NB4 (cell line): ENCODE measurements around the gene TENM4.
"Not testable (repeated sequence)": the region's sequence is repeated elsewhere in the genome, so short reads cannot be mapped to it uniquely, and the experiment has no call there.

ENCODE experiments used
- DNase-seq: peaks from one replicate; pipeline ENCODE4 v3.0.0; 2010; ENCODE audit warnings: low read depth
- H3K4me3 ChIP-seq: one replicate; pipeline ENCODE4 v1.5.1; 2011; ENCODE audit warnings: mild to moderate bottlenecking, low read depth, low read length, moderate library complexity
- CTCF ChIP-seq: IDR thresholded peaks from one replicate; pipeline ENCODE4 v1.5.1; 2012; ENCODE audit warnings: low read depth, low read length
- MAX ChIP-seq: IDR thresholded peaks from 2 replicates; pipeline ENCODE4 v1.6.1; 2011; ENCODE audit warnings: low read depth, low read length
- MYC ChIP-seq: IDR thresholded peaks from 2 replicates; pipeline ENCODE4 v1.6.1; 2011; ENCODE audit warnings: low read depth, low read length
- POLR2A ChIP-seq: IDR thresholded peaks from 2 replicates; pipeline ENCODE4 v1.6.1; 2011; ENCODE audit warnings: mild to moderate bottlenecking; ENCODE audit not compliant: insufficient read length; ENCODE audit errors: extremely low read depth

Gene TENM4

GRCh38 chr11:78886616-78887015 lies 554.2 kb downstream of the TENM4 start:
- no peak for DNase-seq
- H3K4me3 ChIP-seq, result no peak overlapping the region
- TF ChIP-seq MYC (no peak), POLR2A (no peak), MAX (no peak), CTCF (no peak)

DNA sequence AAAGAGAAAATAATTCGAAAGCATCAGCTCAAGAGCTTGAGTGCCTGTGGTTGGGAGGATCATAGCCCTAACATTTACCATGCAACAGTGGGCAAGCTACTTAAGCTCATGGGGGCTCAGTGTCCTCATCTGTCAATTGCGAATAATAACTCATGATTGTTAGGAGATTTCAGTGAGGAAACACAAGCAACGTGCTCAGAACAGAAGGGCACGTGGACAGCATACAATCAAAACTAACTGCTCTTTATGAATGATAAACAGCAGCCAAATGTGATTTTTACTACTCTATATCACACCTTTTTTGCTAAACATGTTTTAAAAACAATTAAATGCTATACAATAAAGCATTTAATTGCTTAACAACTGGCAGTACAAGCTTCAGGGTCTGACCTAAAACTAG lies 556.1 kb downstream of the TENM4 start:
- TF ChIP-seq MYC (no peak), CTCF (no peak), MAX (no peak), POLR2A (no peak)
- no peak overlapping the region for H3K4me3 ChIP-seq
- no peak for DNase-seq

- no peak for DNase-seq
- TF ChIP-seq MYC (no peak), CTCF (no peak), MAX (no peak), POLR2A (no peak)
Measured at GRCh38 chr11:78883506-78883905, 557.3 kb downstream of the TENM4 start.

GRCh38 chr11:78879094-78879980 lies 561.5 kb downstream of the TENM4 start:
- DNase-seq, H3K4me3 ChIP-seq: not testable (repeated sequence)

More at GRCh38 chr11:78883506-78883905, 557.3 kb downstream of the TENM4 start:
- no peak overlapping the region for H3K4me3 ChIP-seq

DNA sequence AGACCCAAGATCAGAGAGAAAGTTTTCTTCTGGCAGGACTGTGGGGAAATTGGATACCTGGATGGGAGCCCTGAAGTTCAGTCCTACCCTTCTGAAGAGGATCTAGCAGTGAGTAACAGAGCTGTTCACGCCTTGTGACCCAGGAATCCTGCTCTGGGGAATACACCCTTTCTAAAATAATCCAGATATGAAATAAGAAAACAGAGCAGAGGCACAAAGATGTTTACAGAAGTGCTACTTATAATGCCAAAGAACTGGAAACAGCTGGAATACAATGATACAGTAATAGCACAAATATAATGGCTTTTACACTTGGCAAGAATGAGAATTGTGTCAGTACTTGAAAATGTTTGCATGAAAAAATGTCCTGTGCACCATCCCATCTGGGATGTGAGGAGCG lies 562.2 kb downstream of the TENM4 start:
- no peak for DNase-seq
- no peak overlapping the region for H3K4me3 ChIP-seq
- no peak for TF ChIP-seq MAX

DNA sequence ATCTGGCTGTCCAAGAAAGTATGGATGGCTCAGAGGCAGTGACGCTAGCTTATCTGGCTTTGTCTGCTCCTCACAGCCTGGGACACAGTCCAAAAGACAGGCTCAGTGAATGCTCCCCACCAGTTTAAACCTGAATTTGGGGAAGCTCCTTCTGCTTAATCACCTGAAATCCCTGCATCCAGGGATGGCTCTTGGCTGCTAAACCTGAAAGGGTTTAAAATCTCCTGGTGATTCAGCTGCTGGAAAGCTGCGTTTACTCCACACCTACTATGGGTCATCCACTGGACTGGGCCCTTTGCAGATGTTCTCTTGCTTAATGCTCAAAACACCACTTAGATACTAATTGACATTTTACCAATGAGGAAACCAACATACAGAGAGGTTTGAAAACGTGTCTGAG lies 564.2 kb downstream of the TENM4 start:
- TF ChIP-seq MYC, result no peak
- TF ChIP-seq MAX, result no peak
- TF ChIP-seq CTCF, result no peak
- TF ChIP-seq POLR2A, result no peak
- DNase-seq, result no peak
- H3K4me3 ChIP-seq, result no peak overlapping the region

DNA sequence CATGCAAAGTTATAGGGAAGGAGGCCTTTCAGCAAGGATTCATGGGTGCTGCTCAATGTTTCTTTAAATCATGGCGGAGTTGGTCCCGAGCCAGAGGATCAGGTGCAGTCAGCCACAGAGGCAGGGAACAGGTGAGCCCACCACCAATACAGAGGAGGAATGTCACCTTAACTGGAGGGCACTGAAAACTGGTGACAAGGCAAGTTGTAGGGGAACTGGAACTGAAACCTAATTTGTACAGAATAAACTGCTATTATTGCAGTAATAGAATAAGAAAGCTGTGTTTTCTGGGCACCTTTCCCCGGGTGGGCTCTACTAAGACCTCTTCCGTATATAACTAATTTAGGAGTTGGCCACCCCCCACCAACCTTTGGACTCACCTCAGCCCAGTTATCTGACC lies 570.2 kb downstream of the TENM4 start:
- no peak for DNase-seq
- TF ChIP-seq CTCF (no peak), MYC (no peak), POLR2A (no peak), MAX (no peak)
- no peak overlapping the region for H3K4me3 ChIP-seq
